ENCODE results near the gene CCNL2.
"Not testable (repeated sequence)": the region's sequence is repeated elsewhere in the genome, so short reads cannot be mapped to it uniquely, and the experiment has no call there.

CCNL2 gene

GRCh38 chr1:1432274-1432950 lies 33.3 kb upstream of the CCNL2 start:
- DNase-seq = no peak

GRCh38 chr1:1431845-1432273 lies 32.7 kb upstream of the CCNL2 start:
- DNase-seq = no peak

DNA sequence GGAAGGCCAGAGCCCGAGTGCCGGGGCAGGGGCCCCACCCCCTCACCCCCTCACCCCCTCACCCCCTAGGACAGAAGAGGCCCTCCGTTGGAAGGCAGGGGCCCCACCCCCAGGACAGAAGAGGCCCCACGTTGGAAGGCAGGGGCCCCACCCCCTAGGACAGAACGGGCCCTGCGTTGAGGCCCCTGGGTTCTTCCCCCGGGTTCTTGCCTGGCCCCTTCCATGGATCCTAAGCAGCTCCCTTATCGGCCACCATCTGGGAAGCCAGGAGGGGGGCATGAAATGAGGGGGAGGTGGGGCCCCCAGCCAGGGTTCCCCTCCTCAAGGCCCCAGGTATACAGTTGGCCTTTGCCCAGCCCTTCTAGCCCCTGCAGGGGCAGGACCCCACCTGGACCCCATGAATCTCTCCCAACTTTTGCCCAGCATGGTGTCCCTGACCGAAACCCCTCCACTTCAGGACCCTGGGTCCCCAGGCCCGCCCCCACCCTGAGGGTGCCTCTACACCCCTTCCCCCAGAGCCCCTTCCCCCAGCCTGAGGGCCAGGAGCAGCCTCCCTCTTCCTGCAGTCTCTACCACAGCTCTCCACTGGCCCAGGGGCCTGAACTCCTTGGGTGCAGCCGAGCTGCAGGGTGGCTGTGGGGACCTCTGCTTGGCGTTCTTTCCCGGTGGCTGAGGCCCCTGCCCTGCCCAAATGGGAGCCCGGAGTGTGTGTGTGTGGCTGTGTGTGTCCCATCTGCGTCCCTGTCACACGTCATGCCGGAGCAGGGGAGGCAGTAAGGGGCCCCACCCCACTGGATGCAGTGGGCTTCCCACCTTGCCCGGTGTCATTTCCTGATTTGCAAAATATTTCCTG lies 32.1 kb upstream of the CCNL2 start:
- no peak for DNase-seq

GRCh38 chr1:1430114-1430982 lies 31.2 kb upstream of the CCNL2 start:
- no peak for DNase-seq

GRCh38 chr1:1429671-1430073 lies 30.5 kb upstream of the CCNL2 start:
- DNase-seq = no peak

DNA sequence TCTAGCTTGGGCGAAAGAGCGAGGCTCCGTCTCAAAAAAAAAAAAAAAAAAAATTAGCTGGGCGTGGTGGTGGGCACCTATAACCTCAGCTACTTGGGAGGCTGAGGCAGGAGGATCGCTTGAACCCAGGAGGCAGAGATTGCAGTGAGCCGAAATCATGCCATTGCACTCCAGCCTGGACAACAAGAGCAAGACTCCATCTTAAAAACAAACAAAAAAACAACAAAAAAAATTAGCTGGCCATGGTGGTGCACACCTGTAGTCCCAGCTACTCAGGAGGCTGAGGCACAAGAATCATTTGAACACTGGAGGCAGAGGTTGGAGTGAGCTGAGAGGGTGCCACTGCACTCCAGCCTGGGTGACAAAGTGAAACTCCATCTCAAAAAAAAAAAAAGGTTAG lies 29.8 kb upstream of the CCNL2 start:
- DNase-seq = not testable (repeated sequence)

GRCh38 chr1:1428174-1428573 lies 29.0 kb upstream of the CCNL2 start:
- DNase-seq = no peak

- DNase-seq = no peak
Observed at GRCh38 chr1:1427820-1428148, 28.6 kb upstream of the CCNL2 start.

GRCh38 chr1:1427106-1427819 lies 28.1 kb upstream of the CCNL2 start:
- DNase-seq = no peak

DNA sequence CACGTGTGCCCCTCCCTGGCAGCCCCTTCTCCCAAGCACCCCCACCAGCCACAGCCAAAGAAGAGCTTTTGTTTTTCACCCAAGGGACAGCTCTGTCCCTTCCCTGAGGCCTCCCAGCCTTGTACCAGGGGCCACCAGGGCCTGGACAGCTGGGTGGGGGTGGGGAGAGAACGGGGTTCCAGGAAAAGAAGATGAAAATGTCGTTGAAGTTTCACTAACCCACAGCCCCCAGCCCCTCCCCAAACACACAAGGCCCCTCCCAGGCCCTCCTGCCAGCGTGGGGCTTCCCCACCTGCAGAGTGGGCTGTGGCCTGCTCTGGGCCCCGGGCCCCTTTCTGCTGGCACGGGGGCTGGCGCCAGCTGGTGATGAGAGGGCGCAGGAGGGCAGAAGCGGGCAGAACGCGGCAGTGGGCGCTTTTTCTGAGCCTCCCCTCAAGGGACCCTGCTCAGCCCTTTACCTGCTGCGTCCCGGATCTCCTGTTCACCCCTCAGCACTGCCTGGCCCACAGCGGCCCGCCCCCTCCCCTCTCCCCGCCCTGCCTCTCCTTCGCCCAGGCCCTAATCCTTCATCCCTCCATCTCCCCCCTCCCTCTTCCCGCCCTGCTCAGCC lies 27.5 kb upstream of the CCNL2 start:
- no peak for DNase-seq

DNA sequence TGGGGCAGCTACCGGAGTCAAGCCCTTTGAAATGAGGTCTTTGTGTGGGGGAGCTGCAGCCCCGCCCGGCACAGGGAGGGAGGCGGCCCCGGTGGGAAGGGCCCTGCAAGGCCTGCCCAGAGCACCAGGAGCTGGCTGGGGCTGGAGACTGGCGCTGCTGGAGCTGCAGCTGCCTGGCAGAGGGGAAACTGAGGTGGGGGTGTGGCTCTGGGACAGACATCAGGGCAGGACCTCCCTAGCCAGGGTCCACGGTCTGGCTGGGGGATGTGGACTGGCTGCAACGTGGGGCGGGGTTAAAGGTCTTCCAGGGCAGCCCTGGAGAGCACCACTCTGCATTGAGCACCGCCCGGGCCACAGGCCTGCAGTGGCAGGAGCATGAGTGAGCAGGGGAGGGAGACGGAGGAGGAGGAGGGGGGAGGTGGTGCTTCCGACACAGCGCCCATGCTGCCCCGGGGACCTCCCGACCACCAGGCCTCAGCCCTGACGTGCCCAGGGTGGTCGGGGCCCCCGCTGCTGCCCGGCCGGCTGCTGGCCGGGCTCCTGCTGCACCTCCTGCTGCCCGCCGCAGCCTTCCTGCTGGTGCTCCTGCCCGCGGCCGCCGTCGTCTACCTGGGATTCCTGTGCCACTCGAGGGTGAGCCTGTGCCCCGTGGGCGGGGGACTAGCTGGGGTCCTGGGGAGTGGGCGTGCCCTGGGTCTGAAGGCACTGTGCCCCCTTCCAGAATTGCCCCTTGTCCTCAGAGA lies 26.8 kb upstream of the CCNL2 start:
- no peak for DNase-seq

- DNase-seq = no peak
Observed at GRCh38 chr1:1425426-1425752, 26.3 kb upstream of the CCNL2 start.

GRCh38 chr1:1424707-1425106 lies 25.6 kb upstream of the CCNL2 start:
- no peak for DNase-seq

DNA sequence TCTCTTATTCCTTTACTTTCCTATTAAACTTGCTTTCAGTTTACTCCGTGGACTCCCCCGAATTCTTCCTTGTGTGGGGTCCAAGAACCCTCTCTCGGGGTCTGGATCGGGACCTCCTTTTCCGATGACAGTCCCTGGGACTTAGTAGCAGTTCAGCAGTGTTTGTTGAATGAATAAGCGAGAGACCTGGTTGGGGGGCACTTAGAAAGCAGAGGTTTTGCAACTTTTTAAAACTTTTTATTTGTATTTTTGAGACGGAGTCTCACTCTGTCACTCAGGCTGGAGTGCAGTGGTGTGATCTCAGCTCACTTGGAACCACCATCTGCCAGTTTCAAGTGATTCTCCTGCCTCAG lies 24.1 kb upstream of the CCNL2 start:
- DNase-seq = no peak

DNA sequence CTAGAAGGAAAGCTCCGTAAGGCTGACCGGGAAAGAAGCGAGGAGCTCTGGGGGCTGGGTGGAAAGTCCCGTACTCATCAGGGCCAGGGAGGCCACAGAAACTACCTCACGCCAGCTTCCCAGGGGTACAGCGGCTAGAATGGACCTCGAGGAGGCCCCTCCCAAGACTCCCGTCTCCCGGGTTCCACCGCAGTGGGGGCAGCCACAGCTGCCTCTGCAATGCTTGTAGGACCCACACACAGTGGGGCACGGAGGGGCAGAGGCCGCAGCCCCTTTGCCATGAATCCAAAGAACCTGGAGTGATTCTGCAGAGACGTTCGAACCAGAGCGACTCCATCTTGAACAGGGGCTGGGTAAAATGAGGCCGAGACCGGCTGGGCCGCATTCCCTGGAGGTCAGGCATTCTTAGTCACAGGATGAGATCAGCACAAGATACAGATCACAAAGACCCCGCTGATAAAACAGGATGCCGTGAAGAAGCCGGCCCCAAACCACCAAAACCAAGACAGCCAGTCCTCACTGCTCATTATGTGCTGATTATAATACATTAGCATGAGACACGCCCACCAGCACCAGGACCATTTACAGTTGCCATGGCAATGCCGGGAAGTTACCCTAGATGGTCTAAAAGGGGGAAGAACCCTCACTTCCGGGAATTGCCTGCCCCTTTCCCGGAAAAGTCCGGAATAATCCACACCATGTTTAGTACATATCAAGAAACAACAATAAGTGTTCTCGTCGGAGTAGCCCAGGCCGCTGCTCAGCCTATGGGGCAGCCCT lies 23.5 kb upstream of the CCNL2 start:
- no peak for DNase-seq

GRCh38 chr1:1421907-1422464 lies 22.9 kb upstream of the CCNL2 start:
- no peak for DNase-seq

DNA sequence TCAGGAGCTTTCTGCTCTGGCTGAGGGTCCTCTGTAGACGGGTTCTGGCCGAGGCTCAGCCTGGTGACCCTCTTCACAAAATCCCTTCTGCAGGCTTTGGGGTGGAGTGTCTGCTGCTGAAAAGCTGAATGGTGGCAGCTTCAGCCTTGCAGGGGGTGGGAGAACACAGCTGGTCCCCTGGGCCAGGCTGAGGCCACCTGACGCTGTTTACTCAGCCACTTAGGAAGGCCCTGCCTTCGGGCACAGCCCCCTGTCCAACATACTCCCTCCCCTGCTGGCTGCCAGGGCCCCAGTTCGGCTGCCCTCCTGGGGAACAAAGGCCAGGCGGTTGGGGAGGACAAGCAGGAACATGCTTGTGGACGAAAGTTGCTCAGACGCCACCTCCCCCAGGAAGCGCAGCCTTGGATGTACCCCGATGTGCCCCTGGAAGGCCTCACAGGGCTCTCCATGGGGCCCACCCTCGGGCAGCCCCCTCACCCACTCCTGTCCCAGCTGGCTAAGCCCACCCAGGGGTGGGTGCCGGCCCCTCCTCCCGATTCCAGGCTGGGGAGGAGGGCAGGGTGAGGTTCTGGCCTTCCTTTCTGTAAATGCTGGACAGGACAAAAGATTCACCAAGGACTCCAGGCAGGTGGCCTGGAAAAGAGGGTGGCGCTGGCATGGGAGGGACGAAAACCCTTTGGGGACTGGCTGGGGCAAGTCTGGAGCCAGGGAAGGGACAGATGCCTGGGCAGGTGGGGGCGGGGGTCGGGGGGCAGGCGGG lies 22.2 kb upstream of the CCNL2 start, which contains the start of gene ANKRD65:
TSS of gene ANKRD65 (minus strand) at position 130 of the 760 bp plus-strand sequence. CDS start 271 bp downstream, outside the sequence.
- no peak for DNase-seq

DNA sequence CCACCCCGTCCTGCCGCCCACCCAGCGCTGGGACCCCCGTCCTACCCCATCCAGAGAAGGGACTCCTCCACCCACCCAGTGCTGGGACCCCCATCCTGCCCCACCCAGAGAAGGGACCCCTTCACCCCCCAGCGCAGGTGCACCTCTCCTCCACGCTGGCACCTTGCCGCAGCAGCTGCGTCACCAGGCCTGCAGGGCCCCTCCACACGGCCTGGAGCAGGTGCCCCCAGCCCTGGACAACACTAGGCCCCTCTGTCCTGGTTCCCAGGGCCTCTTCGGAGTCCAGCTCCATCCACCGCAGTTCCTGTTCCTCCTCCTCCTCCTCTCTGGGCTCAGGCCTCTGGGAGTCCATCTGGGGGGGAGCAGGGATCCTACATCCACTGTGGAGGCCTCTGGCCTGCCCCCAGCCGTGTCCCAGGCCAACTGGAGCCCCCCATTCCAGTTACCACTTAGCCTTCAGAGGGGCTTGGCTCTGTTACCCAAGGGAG lies 21.6 kb upstream of the CCNL2 start:
- DNase-seq = no peak

DNA sequence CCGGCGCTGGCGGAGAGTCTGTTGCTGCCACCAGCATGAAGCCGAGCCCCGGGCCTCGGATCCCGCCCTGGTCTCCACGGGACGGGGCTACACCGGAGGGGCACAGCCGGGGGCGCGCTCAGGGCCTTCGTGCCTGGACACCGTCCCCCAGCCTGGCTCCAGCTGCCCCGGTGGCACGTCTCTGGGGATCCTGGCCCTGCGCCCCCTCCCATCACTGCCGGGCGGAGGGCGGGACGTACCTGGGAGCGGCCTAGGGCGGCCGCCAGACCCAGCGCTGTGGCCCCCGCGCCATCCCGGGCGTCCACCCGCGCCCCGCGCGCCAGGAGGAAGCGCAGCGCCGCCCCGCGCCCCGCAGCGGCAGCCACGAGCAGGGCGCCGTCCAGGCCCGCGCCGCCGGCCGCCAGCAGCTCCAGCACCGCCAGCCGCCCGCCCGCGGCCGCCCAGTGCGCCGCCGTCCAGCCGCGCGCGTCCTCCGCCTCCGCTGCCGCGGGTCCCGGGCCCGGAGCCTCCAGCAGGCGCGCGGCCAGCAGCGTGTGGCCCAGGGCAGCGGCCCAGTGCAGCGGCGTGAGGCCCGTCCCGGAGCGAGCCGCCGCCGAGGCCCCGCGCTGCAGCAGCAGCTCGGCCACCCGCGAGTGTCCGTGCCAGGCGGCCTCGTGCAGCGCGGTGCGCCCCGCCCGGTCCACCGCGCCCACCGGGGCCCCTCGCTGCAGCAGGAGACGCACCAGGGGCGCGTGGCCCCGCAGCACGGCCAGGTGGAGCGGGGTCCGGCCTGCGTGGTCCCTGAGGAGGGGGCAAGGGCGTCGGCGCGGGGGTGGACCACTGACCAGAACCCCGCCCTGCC lies 20.9 kb upstream of the CCNL2 start:
- no peak for DNase-seq

Measured in activated CD8-positive, alpha-beta memory T cell treated with anti-CD3 and anti-CD28 coated beads for 24 hours (primary cell).